HG03432 (cell line): ENCODE results near the gene FHL2.

Experiments
- ATAC-seq: cut with Tn5 transposase; IDR thresholded peaks from one replicate; pipeline ENCODE4 v1.9.1; 2021; ENCODE audit warnings: mild to moderate bottlenecking, moderate library complexity; ENCODE audit not compliant: unreplicated experiment

Gene FHL2, protein sequence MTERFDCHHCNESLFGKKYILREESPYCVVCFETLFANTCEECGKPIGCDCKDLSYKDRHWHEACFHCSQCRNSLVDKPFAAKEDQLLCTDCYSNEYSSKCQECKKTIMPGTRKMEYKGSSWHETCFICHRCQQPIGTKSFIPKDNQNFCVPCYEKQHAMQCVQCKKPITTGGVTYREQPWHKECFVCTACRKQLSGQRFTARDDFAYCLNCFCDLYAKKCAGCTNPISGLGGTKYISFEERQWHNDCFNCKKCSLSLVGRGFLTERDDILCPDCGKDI

DNA sequence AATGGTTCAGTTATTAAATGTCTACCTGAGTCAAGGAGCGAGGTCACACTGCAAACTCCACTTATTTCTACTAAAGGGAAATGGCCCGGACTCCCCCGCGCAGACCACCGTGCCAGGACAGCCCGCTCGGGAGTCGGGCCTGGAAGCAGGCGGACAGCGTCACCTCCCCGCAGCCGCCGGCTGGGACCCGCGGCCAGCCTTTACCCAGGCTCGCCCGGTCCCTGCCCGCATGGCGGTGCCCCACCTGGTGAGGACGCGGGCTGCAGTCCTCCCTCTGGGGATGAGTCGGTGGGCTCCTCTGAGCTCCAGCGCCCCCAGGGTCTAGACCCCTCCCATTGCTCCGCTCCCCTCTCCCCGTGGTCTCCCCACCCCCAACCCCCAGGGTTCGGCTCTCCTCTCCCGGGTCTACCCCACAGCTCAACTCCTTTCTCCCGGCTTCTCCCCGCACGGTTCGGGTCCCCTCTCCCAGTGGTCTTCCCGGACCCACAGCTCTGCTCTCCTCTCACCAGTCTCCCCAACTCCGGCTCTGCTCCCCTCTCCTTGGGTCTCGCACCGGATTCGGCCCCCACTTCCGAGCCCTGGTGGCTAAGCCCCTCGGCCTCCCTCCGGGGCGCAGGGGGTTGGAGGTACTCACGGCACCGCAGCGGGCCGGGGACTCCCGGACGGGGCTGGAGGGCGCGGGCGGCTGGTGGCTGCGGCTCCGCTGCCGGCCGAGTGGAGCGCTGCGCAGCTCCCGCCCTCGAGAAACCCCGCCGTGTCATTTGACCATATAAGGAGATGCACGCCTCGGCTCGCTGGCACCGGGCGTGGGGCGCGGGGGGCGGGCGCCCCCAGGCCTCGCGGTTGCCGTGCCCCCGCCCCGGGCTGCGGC is at the start of gene FHL2:
TSS of gene FHL2 (minus strand) at position 716 of the 871 bp plus-strand sequence. CDS start 12,535 bp downstream, outside the sequence.
- ATAC-seq, result peak; percentile 100

DNA sequence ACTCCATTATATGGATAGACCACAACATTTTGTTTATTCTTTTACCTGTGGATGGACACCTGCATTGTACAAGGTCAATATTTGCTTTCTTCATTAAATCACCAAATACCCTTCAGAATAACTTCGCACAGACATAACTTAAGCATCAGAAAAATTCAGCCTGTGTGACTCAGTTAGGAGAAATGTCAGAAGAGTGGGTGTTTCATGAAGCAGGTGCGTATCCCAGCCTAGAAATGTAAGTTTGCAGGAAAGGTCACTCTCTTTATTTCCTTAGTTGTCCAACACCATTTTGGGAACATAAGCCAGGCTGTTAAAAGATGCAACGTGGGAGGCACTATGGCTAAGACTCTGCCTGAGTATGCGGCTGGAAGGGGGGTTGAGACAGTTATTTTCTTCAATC is 48.6 kb upstream of the FHL2 start:
- ATAC-seq, result no peak

DNA sequence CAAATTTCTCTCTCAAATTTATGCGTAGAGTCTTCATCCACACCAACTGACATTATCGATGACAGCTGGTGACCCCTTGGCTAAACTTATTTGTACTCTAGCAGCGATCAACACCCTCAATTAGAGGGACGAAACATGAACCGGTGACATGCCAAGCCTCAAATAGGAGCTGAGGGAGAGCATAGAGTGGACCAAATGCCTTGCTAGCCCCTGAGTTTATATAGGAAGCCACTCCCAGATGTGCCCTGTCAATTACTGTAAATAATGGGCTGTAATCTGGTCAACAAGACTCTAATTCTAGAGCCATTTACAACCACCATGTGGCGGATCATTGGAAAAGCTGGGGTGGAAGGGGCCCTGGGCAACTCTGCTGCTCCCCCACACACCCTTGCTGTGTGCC is 47.6 kb upstream of the FHL2 start:
- ATAC-seq, result no peak

DNA sequence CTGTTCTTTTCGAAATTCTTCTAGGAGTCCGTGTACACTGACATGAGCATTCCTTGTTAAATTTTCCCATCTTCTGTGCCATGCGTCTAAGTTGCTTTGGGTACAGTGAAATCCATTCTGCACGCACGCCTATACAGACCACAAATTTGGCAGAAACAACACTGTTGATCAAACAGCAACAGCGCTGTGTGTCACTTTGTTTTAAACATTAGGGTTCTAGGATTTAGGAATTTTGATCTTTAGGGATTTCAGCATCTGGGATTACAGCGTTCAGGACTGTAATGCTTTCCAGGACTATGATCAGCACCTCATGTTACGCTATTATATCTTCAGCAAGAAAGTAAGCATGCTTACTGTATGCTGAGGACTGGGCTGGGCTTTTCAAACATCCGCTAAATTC is 47.1 kb upstream of the FHL2 start:
- no peak for ATAC-seq

DNA sequence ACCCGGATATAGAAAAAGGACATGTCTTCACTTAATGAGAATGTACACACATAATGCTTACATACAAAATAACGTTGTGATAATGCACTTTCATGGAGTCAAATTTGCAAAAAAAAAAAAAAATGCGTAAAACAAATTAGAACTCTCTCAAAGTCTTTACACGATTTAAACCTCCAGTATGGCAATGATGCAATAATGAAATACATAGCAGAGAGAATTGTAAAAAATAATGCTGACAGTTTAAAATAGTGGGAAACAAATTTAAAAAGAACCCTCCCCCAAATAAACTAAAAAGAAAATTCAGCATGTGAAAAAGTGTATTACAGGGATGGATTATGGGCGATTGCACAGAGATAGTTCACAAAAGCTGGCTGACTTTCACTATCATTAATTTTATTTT is 46.6 kb upstream of the FHL2 start:
- no peak for ATAC-seq

DNA sequence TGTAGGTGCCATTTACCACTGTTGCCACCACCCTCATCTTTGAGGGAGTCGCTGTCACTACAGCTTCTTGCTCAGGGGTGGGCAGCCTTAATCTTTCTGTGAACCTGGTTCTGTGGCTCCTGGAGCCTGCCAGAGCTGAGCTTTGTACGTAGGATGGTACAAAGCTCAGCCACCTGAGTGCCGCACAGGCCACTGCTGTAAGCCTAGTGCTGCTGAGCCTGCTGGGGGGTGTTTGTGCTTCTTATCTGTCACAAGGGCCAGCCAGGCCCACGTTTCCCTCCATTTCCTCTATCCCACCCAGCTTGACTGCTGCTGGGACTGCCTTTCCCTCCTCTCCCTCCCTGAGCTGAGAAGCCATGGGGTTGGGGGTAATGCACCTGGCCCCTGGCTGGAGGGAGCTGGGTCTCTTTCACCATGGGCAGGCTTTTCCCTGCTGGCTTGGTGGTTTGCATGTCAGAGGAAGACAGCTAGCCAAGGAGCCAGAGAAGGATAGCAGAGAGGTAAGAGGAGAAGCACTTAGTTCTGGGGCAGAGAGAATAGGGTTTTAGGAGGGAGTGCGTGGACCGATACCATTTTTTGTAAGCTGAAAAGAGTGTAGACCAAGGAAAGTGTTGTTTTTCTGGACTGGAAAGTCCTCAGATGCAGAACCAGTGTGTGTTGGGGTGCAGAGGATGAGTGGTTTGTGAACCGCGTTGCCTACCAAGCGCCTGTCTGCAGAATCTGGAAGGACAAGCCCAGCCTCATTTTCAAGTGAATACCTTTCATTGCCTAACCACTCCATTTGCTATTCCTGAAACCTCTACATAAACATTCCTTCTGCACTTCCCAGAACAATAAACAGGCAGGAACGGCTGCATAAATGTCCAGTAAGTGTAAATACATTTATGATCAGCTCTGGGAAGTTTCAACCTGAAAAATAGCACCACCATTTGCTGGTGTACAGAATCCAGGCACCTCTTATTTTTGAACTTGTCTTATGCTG is 45.1 kb upstream of the FHL2 start:
- no peak for ATAC-seq

DNA sequence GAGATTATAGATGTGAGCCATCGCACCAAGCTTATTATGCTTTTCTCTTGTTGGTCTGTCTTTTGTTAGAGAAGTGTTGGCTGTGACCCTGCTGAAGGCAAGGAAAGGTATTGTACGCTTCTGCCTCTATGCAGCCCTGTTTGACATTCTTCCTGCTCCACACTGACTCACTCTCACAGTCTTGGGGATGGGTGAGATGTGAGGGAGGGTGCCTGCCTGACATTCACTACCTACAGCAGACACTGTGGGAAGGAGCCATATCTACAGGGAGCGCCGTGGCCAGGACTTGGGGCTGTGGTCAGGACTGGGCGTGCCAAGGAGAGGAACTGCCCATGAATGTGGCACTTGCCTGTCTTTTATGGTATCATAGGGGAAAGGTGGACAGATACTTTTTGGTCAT is 43.9 kb upstream of the FHL2 start:
- no peak for ATAC-seq

DNA sequence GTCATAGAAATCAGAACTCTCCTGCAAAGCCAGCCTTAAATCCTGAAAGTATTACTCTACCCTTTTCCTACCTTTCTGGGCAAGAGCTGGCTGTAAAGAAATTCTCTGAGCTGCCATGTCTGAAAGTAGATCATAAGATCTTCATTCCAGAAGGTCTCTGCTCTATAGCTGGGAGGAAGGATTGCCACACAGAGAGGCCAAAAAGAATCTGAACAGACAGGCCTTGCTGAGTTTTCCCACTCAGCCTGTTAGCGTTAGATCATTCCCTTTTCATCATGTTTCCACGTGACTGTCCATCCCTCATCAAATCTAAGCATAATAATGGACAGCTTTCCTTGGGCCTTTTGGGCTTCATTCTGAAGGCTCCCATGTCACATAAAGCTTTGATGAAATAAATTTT is 43.2 kb upstream of the FHL2 start:
- no peak for ATAC-seq

DNA sequence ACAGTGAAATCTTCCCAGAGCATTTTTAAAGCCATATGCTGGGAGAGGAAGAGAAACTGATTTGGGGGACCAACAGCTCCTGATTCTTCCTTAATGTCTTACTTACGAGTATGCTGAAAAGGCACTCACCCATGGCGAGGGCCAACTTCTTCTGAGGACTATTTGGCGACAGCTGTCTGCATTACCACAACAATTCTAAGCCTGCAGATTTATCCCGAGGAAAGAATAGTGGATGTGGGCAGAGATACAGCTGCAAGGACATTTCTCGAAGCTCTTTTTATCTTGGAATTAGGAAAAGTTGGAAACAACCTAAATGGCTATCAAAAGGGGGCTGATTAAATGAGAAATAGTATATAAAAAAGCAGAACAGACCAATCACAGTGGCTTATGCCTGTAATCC is 40.3 kb upstream of the FHL2 start:
- no peak for ATAC-seq

DNA sequence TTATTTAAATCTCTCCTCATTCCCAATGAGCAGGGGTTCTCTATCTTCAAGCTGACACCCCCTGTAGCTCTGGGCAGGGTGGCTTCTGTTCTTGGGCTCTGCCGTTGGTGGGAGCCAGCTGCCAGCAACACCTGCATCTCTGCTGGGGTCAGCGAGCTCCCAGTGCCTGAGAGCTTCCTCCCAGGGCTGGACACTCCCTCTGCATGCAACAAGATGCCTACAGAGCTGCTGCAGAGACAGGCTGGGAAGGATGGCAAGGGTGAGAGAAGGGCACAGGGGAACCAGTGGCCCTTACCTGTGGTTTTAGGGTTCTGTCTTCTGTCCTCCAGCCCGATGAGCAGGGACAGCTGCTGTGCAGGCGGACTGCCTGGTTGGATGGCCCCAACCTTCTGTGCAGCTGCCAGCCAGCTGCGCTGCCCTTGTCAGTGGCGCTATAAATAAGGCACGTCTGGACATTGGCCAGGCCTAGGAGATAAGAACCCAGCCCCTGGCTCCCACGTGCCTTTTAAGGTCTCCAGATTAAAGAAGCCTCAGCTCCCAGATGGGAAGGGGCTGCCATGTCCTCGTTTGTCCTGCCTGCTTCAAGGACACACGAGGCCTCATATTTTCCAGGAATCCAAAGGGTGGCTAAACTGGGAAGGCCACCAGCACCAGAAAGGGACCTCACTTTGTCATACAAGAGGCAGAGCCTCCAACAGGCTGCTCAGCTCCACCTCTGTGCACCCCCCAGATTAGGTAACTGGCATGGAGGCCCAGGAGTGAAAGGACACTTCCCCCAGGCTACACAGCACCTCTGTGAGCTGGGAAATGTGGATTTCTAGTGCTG is 39.5 kb upstream of the FHL2 start:
- ATAC-seq, result no peak

DNA sequence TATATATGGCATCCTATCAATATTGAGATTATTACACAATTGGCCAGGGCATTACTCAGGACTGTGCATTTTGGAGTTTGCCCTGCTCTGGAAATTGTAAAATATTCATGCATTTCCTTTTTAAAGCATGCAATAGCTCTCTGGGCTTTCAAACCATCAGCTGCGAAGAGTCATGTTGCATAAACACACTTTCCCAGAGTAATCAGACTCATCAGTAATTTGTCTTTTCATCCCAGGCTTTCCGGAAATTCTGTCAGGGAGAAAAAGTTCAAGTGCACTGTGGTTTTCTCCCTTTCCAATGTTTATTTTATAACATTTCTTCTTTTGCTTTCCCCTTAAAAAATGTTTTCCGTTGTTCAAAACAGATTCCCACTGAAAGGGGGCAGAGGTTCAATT is 38.9 kb upstream of the FHL2 start:
- ATAC-seq, result no peak

DNA sequence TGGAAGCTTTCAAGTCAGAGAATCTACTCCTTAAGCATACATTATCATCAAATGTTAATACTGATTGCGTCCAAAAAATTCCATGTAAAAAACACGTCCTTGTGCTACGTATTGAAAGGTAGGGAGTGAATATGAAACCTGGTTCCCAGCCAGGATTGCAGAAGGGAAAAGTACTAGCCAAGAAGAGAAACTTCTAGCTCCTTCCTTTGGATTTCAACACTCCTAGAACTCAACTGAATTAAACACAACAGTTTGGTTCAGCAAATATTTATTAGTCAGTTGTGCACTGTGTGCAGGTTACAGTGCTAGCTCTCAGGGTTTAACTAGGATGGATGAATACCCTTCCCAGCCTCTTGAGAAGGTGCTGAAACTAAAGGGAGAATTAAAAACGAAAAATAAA is 33.9 kb upstream of the FHL2 start:
- no peak for ATAC-seq

DNA sequence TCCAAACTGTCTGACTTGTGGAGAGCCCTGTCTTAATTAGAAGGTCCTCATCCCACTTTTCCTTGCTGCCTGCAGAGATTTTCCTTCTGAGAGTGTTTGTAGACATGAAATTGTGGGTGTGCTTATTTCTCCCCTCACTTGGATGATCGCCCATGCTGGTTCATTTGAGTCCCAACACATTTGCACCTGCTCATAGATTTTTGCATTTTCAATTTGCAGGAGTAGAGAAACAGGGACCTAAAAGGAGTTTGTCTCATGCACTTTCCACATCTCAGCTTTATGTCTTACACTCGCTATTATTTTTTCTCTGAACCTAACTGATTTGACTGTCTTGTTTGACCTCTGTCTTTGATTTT is 33.2 kb upstream of the FHL2 start:
- ATAC-seq, result no peak

DNA sequence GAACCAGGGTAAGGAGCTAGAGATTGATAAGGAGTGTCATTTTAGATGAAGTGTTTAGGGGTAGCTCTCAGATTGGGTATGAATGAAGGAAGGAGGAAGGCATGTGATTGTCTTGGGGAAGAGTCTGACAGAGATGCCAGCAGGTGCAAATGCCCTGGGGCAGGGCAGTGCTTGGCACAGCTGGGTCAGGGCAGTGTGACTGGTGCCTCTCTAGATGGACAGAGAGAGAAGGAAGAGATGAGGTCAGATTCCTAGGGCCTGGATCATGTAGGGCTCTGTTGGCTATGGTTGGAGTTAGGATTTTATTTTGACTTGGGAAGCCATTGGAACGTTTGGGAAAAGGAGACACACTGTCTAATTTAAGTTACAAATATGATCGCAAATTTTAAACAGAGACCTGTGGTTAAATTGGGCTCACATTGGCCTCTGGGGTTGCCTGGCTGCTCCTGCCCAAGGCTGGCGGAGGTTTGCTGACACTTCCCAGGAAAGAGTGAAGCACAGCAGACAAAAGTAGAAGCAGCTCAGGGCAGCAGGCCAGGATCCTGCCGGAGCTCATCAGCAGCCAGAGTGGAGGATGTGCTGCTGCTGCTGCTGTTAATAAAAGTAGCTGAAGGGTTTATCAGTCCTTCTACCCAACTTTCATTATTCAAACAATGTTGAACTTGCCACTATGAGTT is 32.7 kb upstream of the FHL2 start:
- no peak for ATAC-seq

DNA sequence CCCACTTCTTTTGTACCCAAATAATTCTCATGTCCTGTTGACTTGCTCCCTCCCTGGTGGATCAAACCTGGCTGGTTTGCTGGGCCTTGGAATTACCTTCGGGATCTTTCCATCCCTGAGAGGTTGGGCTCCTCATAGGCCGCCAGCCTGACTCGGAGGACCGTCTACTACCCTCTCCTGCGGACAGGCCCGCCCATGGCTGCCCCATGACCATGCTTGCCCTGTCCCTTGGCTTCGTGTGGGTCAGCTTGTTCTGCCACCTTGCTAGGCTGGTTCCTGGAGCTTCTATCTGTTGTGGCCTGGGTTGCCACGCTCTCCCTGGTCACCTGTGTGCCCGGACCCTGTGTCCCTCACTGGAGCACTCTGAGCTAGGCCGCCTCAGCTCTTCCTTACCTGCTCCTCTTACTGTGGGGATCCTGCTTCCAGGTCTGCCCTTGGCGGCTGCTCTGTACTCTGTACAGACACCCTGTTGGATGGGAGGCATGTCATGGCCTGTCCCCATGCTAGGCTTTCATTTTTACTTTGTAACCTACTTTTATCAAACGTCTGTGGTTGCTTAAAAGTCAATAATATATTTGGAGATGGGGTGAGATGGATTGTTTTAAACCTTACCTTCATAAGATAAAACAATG is 29.7 kb upstream of the FHL2 start:
- ATAC-seq, result no peak

DNA sequence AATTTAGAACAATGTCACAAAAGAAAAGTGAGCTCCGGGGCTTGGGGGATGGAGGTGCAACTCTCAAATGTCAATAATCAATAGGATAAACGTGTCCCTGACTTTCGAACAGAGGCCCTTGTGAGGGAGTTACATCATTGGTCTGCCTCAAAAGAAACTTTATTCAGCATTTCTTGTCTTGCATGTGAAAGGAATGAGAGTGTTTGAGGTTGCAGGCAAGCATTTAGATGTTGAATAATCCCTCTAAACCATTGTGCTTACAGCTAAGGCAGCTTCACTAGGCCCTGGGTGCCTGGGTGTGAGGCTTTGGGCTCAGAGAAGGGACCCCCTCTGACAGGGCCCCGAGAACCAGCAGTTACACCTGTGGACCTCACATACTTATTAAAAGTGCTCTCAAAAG is 28.6 kb upstream of the FHL2 start:
- ATAC-seq, result no peak

DNA sequence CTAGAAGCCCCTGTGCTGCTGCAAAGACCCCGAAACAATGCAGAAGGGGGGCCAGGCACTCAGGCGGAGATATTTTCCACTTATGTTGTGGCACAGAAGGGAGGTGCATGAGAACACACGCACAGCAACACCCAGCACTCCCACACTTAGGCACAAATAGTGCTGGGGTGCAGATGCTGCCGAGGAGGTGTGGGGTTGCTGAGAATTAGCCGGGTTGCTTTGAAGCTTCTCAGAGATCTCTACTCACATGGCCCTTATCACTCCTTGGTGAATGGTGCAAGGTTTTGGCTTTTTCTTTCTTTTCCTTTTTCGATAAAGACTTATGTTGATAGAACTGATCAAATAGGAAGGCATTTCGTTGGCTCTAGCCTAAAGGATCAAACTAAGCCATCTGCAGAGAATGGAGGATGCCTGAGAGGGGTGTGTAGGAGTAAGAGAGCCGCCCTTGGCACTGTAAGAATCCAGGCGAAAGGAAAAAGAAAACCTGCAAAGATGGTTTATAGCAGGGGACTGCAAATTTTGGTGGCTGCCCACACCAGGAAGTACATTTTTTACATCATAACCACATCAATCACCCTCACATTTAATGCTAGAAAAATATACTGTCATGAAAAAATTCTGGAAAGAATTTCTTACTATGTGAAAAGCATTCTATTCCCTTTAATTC is 27.9 kb upstream of the FHL2 start:
- ATAC-seq, result no peak

DNA sequence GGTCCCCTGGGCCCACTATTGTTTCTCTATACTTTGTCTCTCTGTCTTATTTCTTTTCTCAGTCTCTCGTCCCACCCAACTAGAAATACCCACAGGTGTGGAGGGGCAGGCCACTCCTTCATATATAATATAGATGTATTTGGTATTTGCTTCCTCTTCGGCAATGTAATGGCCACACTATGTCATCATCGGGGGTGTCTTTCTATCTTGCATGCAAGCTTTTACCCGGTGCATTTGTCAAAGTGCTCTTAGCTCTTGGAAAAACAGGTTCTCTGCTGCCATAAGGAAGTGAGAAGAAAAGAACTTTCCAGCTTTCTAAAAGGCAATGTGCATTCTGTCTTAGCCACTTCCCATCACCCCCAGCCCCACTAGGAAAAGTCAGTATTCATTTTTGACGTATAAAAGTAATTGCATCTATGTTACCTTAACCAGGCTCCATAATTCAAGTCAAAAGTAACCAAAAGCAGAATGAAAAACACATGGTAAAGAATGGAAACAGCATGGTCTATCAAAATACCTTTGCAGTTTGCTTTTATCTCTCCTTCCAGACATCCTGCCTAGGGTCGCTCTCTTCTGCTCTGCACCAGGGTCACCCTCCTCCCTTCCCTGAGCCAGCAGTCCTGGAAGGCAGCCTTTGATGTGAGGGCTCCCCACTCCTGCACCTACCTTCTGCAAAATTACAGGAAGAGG is 27.2 kb upstream of the FHL2 start:
- no peak for ATAC-seq
